GM12878 (cell line): ENCODE data around the gene WNT3A. TPM values are rescaled to one million over a fixed set of nuclear protein-coding genes. Genes with fewer than 3 reads are reported as not detected.

Source experiments
- ATAC-seq: fragments of 200-7000 bp; cut with Tn5 transposase; 3 replicates; pipeline ENCODE4 v1.9.1; 2020; ENCODE audit warnings: mild to moderate bottlenecking, moderate library complexity
- BruUV-seq: library from RNA; stranded (reverse); fragments of 400-500 nt; replicated peaks from 2 replicates; lab custom pipeline; 2021; lab: Mats Ljungman, UMichigan
- CTCF ChIA-PET: fragments of 300-600 bp; sonication (Branson Sonifier 250); formaldehyde crosslinking; extraction: SDS; loops from one replicate; lab custom pipeline; 2021; ENCODE audit warnings: inconsistent platforms; lab: Yijun Ruan, JAX
- POLR2A ChIA-PET: fragments of 350-600 bp; formaldehyde crosslinking; extraction: SDS; loops from one replicate; lab custom pipeline; 2021; ENCODE audit warnings: inconsistent platforms; lab: Charles Lee
- RAD21 ChIA-PET: fragments of 300-600 bp; sonication (Branson Sonifier 250); formaldehyde crosslinking; loops from one replicate; lab custom pipeline; 2023; ENCODE audit warnings: antibody characterized with exemption; ENCODE audit not compliant: unreplicated experiment; lab: Charles Lee
- SMC1A ChIA-PET: fragments of 300-600 bp; sonication (Branson Sonifier 250); formaldehyde crosslinking; loops from one replicate; lab custom pipeline; 2023; ENCODE audit not compliant: unreplicated experiment, uncharacterized antibody; lab: Charles Lee
- DNase-seq: peaks from one replicate; pipeline ENCODE4 v3.0.0-alpha.2; 2011; ENCODE audit warnings: low read depth, low spot score
- FAIRE-seq: peaks from 3 replicates; lab custom pipeline; 2011; peaks lifted over from hg19 to GRCh38; lab: Jason Lieb, UNC
- H2AFZ ChIP-seq: 2 replicates; pipeline ENCODE4 v1.6.0; 2011; ENCODE audit warnings: low read depth, low read length, control low read depth; ENCODE audit not compliant: control insufficient read depth
- H3K27ac ChIP-seq: 2 replicates; pipeline ENCODE4 v1.5.1; 2011; ENCODE audit warnings: control low read depth; ENCODE audit not compliant: control insufficient read depth, insufficient read depth
- H3K27me3 ChIP-seq, 2 experiments: replicated peaks in 1 of 2; 2 replicates each; pipeline versions ENCODE4 v1.6.0 to v1.6.1; 2011; ENCODE audit warnings: low read length in 1 of 2; ENCODE audit not compliant: control insufficient read depth in 2 of 2, insufficient read depth in 2 of 2
- H3K36me3 ChIP-seq, 2 experiments: 2 replicates each; pipeline ENCODE4 v1.5.1; 2011; ENCODE audit warnings: low read length in 1 of 2; ENCODE audit not compliant: control insufficient read depth in 2 of 2, insufficient read depth in 2 of 2
- H3K4me1 ChIP-seq: 2 replicates; pipeline ENCODE4 v1.6.1; 2011; ENCODE audit warnings: mild to moderate bottlenecking, low read length, moderate library complexity, mixed read lengths; ENCODE audit not compliant: control insufficient read depth, insufficient read depth
- H3K4me2 ChIP-seq: 2 replicates; pipeline ENCODE4 v1.6.0; 2011; ENCODE audit warnings: control low read depth; ENCODE audit not compliant: control insufficient read depth, insufficient read depth
- H3K4me3 ChIP-seq: fragments of 200-600 bp; sonication (generic); 2 replicates; pipeline ENCODE4 v1.5.1; 2016
- H3K79me2 ChIP-seq: 2 replicates; pipeline ENCODE4 v1.6.0; 2011; ENCODE audit warnings: low read length; ENCODE audit not compliant: control insufficient read depth, insufficient read depth
- H3K9ac ChIP-seq: 2 replicates; pipeline ENCODE4 v1.8.0; 2011; ENCODE audit warnings: low read length, control low read depth, mixed read lengths; ENCODE audit not compliant: control insufficient read depth, insufficient read depth
- H3K9me3 ChIP-seq: replicated peaks from 3 replicates; pipeline ENCODE4 v1.5.1; 2011; ENCODE audit warnings: mild to moderate bottlenecking, low read length; ENCODE audit not compliant: control insufficient read depth, insufficient read depth
- H4K20me1 ChIP-seq: 2 replicates; pipeline ENCODE4 v1.6.0; 2011; ENCODE audit not compliant: control insufficient read depth, insufficient read depth
- CHD1 ChIP-seq: IDR thresholded peaks from 2 replicates; pipeline ENCODE4 v1.6.1; 2012; ENCODE audit warnings: low read depth, low read length, improper control_type of control experiment
- SMARCA5 ChIP-seq: fragments of 450-650 bp; IDR thresholded peaks from 2 replicates; pipeline ENCODE4 v1.6.1; 2017; ENCODE audit warnings: mild to moderate bottlenecking
- TCF12 ChIP-seq: IDR thresholded peaks from 2 replicates; pipeline ENCODE4 v1.6.1; 2011; ENCODE audit warnings: low read depth, mild to moderate bottlenecking, low read length
- WRNIP1 ChIP-seq: IDR thresholded peaks from 2 replicates; pipeline ENCODE4 v1.6.1; 2011; ENCODE audit warnings: low read depth, low read length, improper control_type of control experiment, borderline replicate concordance
- ZNF384 ChIP-seq: IDR thresholded peaks from 2 replicates; pipeline ENCODE4 v1.6.1; 2012; ENCODE audit warnings: low read depth, mild to moderate bottlenecking, low read length, improper control_type of control experiment, borderline replicate concordance
- WGBS: methylation state at CpG from one replicate; pipeline ENCODE4 v1.1.6; 2016; ENCODE audit warnings: low lambda C conversion rate; ENCODE audit not compliant: insufficient replicate concordance, insufficient coverage; ENCODE audit errors: missing lambda C conversion rate; 5-methylcytosine and 5-hydroxymethylcytosine counted together
- in situ Hi-C: fragments of 300-500 bp; cut with MboI; formaldehyde crosslinking; loops from 9 replicates; pipeline ENCODE4 v1.14.3; 2018; ENCODE audit warnings: mixed read lengths
- intact Hi-C: fragments of 100-400 bp; cut with micrococcal nuclease; formaldehyde crosslinking; loops from one replicate; pipeline ENCODE4 v1.14.2; 2022; ENCODE audit not compliant: unreplicated experiment
- polyA plus RNA-seq, 11 experiments: library from polyadenylated mRNA; depleted of rRNA in 4 of 11; unstranded in 6 of 11; stranded (reverse) in 5 of 11; fragments of >200 nt; fragmentation: Nextera tagmentation in 4 of 11; fragmentation: Illumina TruSeq in 1 of 11; extraction: Ambion mirVana in 4 of 11; extraction: Trizol in 1 of 11; gene quantifications; 1 replicate in 1 of 11; 2 replicates in 10 of 11; pipeline versions ENCODE4 v1.2.1 to v1.2.3, GENCODE V29; 2011 to 2016; ENCODE audit warnings: inconsistent platforms in 2 of 11, missing spikeins in 2 of 11, low read depth in 1 of 11
- total RNA-seq, 4 experiments: library from RNA; depleted of rRNA in 3 of 4; stranded (reverse); fragments of >200 nt in 3 of 4; fragmentation: Illumina TruSeq in 1 of 4; extraction: Trizol in 1 of 4; gene quantifications; 2 replicates each; pipeline versions ENCODE4 v1.2.1 to v1.2.3, GENCODE V29; 2013 to 2021
- TF ChIP-seq, protein P1 (sequence below): fragments of 450-650 bp; formaldehyde crosslinking; IDR thresholded peaks from 2 replicates; pipeline ENCODE4 v1.4.0; 2022; ENCODE audit warnings: mild to moderate bottlenecking, moderate library complexity
- TF ChIP-seq, protein P2 (sequence below): IDR thresholded peaks from 2 replicates; pipeline ENCODE4 v1.6.1; 2011; ENCODE audit warnings: low read depth, low read length, improper control_type of control experiment, borderline replicate concordance

The WNT3A gene
- total and polyA plus RNA-seq, 10 of the 15 experiments (the other 5 are each of a cell fraction or from before 2014, with no cell fraction given), result 0.16 TPM; not detected in 9

DNA sequence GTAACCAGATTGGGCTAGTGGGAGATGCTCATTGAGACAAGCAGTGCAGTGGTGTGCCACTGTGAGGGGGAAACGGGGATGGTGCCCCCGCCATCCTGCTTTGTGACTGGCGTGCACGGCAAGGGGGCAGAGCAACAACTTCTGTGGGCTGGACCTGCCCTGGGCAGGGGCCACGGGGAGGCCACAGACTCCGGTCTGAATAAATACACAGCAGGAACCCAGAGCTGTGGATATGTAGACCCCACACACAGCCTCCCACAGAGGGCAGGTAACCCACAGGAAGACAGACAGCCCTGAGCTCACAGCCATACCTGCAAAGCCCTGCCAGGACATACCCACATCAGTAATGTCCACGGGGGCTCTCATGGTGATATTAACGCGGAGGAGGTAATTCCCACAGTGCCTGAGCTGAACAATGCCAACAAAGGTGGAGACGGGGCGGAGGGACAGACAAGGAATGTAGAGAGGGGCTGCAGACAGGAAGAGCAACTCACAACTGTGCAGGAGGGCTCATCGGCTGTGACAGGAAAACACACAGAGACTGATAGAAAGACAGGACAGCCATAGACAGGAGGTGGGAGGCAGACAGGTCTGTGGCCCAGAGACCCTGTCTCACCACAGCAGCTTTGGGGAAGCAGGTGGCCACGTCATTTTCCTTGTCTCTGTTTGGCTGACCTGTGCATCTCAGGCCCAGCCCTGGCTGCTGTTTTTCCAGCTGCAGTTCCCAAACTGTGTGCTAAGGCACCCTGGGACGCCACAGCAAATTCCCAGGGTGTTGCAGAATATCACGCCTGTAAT lies 4.9 kb upstream of the WNT3A start:
- Histone ChIP-seq H3K27ac (no peak overlapping the region), H3K4me3 (no peak overlapping the region)
- in situ Hi-C loops, result no loop called here
- TF ChIP-seq TCF12 (no peak), CHD1 (no peak), SMARCA5 (no peak), WRNIP1 (no peak), ZNF384 (no peak)
- TF ChIP-seq, protein P1, sequence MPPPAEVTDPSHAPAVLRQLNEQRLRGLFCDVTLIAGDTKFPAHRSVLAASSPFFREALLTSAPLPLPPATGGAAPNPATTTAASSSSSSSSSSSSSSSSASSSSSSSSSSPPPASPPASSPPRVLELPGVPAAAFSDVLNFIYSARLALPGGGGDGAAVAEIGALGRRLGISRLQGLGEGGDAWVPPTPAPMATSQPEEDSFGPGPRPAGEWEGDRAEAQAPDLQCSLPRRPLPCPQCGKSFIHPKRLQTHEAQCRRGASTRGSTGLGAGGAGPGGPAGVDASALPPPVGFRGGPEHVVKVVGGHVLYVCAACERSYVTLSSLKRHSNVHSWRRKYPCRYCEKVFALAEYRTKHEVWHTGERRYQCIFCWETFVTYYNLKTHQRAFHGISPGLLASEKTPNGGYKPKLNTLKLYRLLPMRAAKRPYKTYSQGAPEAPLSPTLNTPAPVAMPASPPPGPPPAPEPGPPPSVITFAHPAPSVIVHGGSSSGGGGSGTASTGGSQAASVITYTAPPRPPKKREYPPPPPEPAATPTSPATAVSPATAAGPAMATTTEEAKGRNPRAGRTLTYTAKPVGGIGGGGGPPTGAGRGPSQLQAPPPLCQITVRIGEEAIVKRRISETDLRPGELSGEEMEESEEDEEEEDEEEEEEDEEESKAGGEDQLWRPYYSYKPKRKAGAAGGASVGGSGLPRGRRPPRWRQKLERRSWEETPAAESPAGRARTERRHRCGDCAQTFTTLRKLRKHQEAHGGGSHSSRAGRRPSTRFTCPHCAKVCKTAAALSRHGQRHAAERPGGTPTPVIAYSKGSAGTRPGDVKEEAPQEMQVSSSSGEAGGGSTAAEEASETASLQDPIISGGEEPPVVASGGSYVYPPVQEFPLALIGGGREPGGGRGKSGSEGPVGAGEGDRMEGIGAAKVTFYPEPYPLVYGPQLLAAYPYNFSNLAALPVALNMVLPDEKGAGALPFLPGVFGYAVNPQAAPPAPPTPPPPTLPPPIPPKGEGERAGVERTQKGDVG, result no peak
- TF ChIP-seq, protein P2, sequence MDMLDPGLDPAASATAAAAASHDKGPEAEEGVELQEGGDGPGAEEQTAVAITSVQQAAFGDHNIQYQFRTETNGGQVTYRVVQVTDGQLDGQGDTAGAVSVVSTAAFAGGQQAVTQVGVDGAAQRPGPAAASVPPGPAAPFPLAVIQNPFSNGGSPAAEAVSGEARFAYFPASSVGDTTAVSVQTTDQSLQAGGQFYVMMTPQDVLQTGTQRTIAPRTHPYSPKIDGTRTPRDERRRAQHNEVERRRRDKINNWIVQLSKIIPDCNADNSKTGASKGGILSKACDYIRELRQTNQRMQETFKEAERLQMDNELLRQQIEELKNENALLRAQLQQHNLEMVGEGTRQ, result no peak
- TF ChIP-seq, all 136 proteins: peak for 0
- RAD21 ChIA-PET, result interaction anchor here (0.8 kb wide), 1 partner anchor 55 kb away, joined by 3 read pairs; no protein-coding TSS in a partner anchor
- POLR2A ChIA-PET, result no interaction called here
- WGBS, result 27% methylated on average over 15 of the region's 15 CpGs
- CTCF ChIA-PET, result interaction anchor here (1.5 to 1.7 kb wide), 2 partner anchors 11 to 89 kb away, joined by 3 to 6 read pairs; no protein-coding TSS in a partner anchor
- no peak for FAIRE-seq
- intact Hi-C loops, result loop anchor here (5.0 kb wide), 1 partner anchor 70 kb away; no protein-coding TSS in a partner anchor
- no peak for ATAC-seq
- Histone ChIP-seq H3K9me3 (no peaks in the 10 kb centered on the region; the same call in 2 of the 3 replicates), H3K4me1 (no peaks in the 10 kb centered on the region), H3K9ac (no peak overlapping the region), H3K4me2 (no peak overlapping the region), H3K27me3 (peaks cover 2 to 13% of the 10 kb centered on the region in 2 experiments), H2AFZ (no peak overlapping the region), H4K20me1 (no peaks in the 10 kb centered on the region), H3K36me3 (no peaks in the 10 kb centered on the region), H3K79me2 (no peaks in the 10 kb centered on the region)
- DNase-seq, result no peak
- BruUV-seq, result no TSS peak
- SMC1A ChIA-PET, result interaction anchor here (0.5 to 1.4 kb wide), 3 partner anchors 34 to 165 kb away, joined by 3 to 4 read pairs (median 3); no protein-coding TSS in a partner anchor
